BE2C (cell line): ENCODE results near the gene MAP3K3.
A peak's percentile ranks its signal among the peaks of the same experiment; 100 is the strongest.

Experiments used
- DNase-seq: peaks from one replicate; pipeline ENCODE4 v3.0.0-alpha.2; 2020
- H3K27me3 ChIP-seq: fragments of 250-450 bp; sonication (Bioruptor Pico); 2 replicates; pipeline ENCODE4 v1.5.1; 2020; ENCODE audit warnings: mild to moderate bottlenecking
- H3K36me3 ChIP-seq: fragments of 250-450 bp; sonication (Bioruptor Pico); 2 replicates; pipeline ENCODE4 v1.5.1; 2020; ENCODE audit warnings: mild to moderate bottlenecking
- H3K4me1 ChIP-seq: fragments of 250-450 bp; sonication (Bioruptor Pico); 2 replicates; pipeline ENCODE4 v1.5.1; 2020
- H3K4me3 ChIP-seq: 2 replicates; pipeline ENCODE4 v1.5.1; 2011; ENCODE audit warnings: low read depth, low read length
- H3K9me3 ChIP-seq: fragments of 250-450 bp; sonication (Bioruptor Pico); 2 replicates; pipeline ENCODE4 v1.5.1; 2020
- TF ChIP-seq, protein P1 (sequence below): IDR thresholded peaks from 2 replicates; pipeline ENCODE4 v1.5.1; 2012; ENCODE audit warnings: mild to moderate bottlenecking, low read depth, low read length

Gene MAP3K3

GRCh38 chr17:63698381-63698885 is 76.2 kb downstream of the MAP3K3 start:
- Histone ChIP-seq H3K27me3 (no peaks in the 10 kb centered on the region), H3K4me1 (peaks cover 4% of the 10 kb centered on the region; the same call in 1 of the 2 replicates), H3K36me3 (peaks cover 17% of the 10 kb centered on the region), H3K4me3 (peak overlapping the region; percentile 63), H3K9me3 (peaks cover 4% of the 10 kb centered on the region)
- TF ChIP-seq, protein P1, sequence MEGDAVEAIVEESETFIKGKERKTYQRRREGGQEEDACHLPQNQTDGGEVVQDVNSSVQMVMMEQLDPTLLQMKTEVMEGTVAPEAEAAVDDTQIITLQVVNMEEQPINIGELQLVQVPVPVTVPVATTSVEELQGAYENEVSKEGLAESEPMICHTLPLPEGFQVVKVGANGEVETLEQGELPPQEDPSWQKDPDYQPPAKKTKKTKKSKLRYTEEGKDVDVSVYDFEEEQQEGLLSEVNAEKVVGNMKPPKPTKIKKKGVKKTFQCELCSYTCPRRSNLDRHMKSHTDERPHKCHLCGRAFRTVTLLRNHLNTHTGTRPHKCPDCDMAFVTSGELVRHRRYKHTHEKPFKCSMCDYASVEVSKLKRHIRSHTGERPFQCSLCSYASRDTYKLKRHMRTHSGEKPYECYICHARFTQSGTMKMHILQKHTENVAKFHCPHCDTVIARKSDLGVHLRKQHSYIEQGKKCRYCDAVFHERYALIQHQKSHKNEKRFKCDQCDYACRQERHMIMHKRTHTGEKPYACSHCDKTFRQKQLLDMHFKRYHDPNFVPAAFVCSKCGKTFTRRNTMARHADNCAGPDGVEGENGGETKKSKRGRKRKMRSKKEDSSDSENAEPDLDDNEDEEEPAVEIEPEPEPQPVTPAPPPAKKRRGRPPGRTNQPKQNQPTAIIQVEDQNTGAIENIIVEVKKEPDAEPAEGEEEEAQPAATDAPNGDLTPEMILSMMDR = no peak
- DNase-seq = no peak

DNA sequence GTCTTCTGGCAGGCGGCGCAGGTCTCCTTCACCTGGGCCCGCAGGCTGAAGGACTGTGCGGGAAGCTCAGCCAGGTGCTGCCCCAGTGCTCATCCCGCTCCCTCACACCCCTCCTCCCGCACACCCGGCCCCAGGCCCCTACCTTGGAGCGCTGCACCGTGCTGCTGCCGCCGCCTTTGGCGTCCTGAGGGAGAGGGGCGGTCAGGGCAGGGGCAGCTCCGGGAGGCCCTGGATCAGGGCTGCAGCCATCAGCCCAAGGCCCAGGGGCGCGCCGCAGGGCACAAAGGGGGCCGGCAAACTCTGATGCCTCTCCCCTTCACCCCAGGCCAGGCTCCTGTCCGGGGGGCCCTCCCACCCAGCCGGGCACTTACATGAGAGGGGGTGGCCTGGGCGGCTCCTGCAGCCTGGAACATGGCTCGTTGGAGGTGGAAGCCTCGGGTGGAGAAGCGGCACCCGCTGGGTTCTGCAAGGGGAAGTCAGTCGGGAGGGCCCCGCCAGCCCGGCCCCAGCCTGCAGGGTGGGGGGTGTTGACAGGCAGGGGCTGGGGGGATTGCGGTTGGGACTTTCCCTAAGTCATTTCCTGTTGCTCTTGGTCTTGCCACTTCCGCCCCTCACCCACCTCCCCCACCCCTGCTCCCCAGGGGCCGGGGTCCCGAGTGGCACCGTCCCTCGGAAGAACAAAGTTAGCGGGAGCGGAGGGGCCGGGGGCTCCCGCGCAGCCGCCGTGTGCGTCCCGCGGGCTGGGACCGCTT is 76.8 kb downstream of the MAP3K3 start:
- DNase-seq = peak; percentile 55
- no peaks in the 10 kb centered on the region for H3K27me3 ChIP-seq
- H3K36me3 ChIP-seq = peaks cover 12% of the 10 kb centered on the region
- H3K4me1 ChIP-seq = peaks cover 4% of the 10 kb centered on the region; the same call in 1 of the 2 replicates
- peaks cover 4% of the 10 kb centered on the region for H3K9me3 ChIP-seq
- H3K4me3 ChIP-seq = peak overlapping the region; percentile 63
- TF ChIP-seq, protein P1 = no peak

DNA sequence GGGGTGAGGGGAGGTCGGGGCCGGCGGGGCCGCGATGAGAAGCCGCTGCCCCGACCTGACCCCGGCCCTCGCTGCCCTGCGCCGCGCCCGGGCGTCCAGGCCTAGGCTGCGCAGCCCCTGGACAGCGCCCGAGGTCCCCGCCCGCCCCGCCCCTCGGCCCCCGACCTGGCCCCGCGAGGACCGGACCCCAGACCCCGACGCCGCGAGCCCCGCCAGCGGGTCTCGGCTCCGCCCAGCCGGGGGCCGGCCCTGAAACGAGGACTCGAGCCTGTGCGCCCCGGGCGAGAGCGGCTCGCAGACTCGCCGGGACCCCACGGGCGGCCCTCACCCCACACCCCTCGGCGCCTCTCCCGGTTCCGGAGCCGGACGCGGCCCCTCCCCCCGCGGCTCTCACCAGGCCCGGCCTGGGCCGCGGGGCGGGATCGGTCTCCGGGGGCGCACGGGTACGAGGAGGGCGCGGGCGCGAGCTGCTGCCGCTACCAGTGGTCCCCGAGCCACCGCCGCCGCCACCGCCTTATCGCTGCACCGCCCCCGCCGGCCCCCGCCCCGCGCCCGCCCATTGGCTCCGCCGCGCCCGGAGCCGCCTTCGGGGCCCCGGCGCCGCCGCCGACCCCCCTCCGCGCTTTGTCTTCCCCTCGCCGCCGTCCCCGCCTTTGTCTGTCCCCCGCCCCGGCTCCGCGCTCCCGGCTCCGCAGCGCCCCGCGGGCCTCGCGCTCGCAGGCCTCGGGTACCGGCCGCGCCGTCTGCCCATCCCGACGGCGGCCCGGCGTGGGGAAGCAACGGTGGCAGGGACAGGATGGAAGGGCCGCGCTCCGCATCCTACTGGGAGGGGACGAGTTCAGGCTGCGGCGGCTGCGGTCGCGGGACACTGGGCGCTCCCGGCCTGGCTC is 77.7 kb downstream of the MAP3K3 start, which contains the start of gene LIMD2:
LIMD2 (minus strand) TSS at position 488 of the 890 bp plus-strand sequence. CDS start 827 bp downstream, outside the sequence.
- TF ChIP-seq, protein P1 = no peak
- H3K36me3 ChIP-seq = peaks cover 8% of the 10 kb centered on the region
- H3K4me1 ChIP-seq = peaks cover 4% of the 10 kb centered on the region; the same call in 1 of the 2 replicates
- peak within 1 kb of the TSS; percentile 63 for H3K4me3 ChIP-seq
- H3K27me3 ChIP-seq = no peaks in the 10 kb centered on the region
- H3K9me3 ChIP-seq = peaks cover 4% of the 10 kb centered on the region
- DNase-seq = peak; percentile 86

DNA sequence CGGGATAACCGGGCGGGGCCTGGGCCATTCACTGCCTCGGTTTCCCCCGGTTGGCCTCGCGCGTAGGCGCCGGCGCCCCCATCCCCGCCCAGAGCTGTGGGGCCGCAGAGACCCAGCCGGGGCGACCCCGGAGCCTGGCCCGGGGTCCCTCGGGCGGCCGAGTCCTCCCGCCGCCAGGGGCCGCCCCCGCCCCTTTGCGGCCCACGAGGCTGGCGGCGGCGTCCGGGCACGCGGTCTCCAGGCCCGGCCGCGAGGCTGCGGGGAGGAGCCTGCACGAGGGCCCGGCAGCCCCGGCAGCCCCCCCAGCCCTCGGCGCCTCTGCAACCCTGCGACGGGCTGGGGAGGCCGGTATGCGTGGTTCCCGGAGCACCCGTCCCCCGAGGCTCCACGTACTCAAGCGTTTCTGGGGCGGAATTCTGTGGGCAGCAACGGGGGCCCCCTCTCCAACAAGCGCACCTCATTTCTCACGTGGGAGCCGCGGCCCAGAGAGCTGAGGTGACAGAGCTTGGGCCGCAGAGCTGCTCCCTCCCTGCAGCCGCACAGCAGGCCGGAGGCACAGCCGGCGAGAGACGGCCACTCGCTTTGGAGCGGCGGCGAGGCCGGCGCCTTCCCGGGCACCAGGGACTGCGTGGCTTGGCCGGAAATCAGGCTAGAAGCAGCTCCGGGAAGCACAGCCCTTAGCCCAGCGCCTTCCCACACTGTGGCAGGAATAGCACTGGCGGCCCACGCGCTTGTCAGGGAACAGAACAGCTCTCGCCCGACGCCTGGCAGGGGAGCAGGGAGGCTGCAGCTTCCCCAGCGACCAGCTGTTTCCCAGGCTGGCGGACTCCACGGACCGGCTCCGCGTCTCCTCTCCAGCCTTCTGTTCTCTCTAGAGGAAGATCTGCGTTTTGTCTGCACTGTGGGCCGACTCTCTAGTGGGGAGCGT is 78.6 kb downstream of the MAP3K3 start:
- Histone ChIP-seq H3K4me3 (peak overlapping the region; percentile 57), H3K36me3 (peaks cover 13% of the 10 kb centered on the region), H3K9me3 (peaks cover 4% of the 10 kb centered on the region), H3K4me1 (peaks cover 4% of the 10 kb centered on the region; the same call in 1 of the 2 replicates), H3K27me3 (no peaks in the 10 kb centered on the region)
- peak; percentile 63 for DNase-seq
- TF ChIP-seq, protein P1 = no peak

DNA sequence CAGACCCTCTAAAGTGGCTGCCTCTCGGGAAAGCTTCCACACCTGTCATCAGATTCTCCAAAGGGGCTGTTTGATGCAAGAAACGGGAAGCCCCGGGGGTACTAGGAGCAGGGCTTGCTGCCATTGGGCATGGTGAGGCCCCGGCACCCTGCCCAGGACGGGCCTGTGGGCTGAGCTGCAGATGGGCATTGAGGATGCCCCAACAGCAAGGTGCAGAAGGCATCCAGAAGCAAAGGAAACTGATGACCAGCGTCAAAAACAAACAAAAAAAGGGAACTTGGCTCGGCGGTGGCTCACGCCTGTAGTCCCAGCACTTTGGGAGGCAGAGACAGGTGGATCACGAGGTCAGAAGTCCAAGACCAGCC is 79.2 kb downstream of the MAP3K3 start:
- Histone ChIP-seq H3K36me3 (peaks cover 13% of the 10 kb centered on the region), H3K9me3 (peaks cover 4% of the 10 kb centered on the region), H3K27me3 (no peaks in the 10 kb centered on the region), H3K4me3 (no peak overlapping the region; the same call in 1 of the 2 replicates), H3K4me1 (peaks cover 4% of the 10 kb centered on the region; the same call in 1 of the 2 replicates)
- TF ChIP-seq, protein P1 = no peak
- no peak for DNase-seq
